SKM-1 (cell line): Measurements from ENCODE around the gene HOXD10.
A peak's percentile ranks its signal among the peaks of the same experiment; 100 is the strongest.

Source experiments
- DNase-seq: peaks from one replicate; lab custom pipeline; 2025; ENCODE audit not compliant: unreplicated experiment; lab: John Stamatoyannopoulos, UW

Gene HOXD10

GRCh38 chr2:176122052-176122682, 5.6 kb downstream of the HOXD10 start:
- DNase-seq = no peak

DNA sequence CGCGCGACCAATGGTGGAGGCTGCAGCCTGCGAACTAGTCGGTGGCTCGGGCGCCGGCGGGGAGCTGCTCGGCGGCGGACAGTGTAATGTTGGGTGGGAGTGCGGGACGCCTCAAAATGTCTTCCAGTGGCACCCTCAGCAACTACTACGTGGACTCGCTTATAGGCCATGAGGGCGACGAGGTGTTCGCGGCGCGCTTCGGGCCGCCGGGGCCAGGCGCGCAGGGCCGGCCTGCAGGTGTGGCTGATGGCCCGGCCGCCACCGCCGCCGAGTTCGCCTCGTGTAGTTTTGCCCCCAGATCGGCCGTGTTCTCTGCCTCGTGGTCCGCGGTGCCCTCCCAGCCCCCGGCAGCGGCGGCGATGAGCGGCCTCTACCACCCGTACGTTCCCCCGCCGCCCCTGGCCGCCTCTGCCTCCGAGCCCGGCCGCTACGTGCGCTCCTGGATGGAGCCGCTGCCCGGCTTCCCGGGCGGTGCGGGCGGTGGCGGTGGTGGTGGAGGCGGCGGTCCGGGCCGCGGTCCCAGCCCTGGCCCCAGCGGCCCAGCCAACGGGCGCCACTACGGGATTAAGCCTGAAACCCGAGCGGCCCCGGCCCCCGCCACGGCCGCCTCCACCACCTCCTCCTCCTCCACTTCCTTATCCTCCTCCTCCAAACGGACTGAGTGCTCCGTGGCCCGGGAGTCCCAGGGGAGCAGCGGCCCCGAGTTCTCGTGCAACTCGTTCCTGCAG, 6.3 kb downstream of the HOXD10 start, which contains the start of gene HOXD9:
TSS of gene HOXD9 (plus strand) at position 37 of the 728 bp plus-strand sequence. CDS start at position 87, 50 bp downstream.
- no peak for DNase-seq

GRCh38 chr2:176123411-176124109, 7.0 kb downstream of the HOXD10 start:
- DNase-seq = no peak

GRCh38 chr2:176124110-176124946, 7.8 kb downstream of the HOXD10 start:
- no peak for DNase-seq

DNA sequence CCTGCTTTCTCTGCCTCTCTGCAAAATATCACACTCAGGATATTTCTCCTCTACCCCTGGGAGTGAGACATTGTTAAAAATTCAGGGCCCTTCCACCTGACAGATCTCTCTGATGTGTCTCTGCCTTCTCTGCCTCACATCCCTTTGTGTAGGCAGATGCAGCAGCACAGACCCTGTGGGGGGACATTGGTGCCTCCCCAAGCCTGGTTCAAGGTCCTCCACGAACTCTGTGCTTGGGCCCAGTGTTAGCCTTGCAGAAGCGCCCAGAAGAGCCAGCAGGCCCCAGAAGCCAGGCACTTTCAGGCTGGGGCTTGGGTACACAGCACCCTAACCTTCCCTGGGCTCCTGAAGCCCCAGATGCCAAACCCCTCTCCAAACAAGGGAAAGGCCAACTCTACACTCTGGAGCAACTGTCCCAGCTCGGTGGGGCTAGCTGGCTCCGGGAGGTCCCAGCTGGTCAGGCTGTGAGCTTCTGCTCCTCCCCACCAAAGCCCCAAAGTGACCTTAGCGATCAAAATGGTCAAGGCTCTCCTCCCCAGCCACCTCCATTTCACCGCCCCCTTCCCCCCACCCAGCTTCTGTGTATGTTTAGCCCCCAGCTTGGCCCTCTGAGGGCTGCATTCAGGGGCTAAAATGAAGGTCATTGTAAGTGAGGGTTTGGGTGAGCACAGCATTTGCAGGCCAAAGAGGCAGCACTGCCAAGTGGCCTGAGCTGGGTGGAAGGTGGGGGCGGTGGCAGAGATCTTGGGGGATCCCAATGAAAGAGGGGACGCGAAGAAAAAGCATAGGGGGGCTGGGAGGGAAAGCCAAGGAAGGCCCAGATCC, 8.6 kb downstream of the HOXD10 start:
- no peak for DNase-seq

GRCh38 chr2:176125772-176126054, 9.1 kb downstream of the HOXD10 start:
- no peak for DNase-seq

DNA sequence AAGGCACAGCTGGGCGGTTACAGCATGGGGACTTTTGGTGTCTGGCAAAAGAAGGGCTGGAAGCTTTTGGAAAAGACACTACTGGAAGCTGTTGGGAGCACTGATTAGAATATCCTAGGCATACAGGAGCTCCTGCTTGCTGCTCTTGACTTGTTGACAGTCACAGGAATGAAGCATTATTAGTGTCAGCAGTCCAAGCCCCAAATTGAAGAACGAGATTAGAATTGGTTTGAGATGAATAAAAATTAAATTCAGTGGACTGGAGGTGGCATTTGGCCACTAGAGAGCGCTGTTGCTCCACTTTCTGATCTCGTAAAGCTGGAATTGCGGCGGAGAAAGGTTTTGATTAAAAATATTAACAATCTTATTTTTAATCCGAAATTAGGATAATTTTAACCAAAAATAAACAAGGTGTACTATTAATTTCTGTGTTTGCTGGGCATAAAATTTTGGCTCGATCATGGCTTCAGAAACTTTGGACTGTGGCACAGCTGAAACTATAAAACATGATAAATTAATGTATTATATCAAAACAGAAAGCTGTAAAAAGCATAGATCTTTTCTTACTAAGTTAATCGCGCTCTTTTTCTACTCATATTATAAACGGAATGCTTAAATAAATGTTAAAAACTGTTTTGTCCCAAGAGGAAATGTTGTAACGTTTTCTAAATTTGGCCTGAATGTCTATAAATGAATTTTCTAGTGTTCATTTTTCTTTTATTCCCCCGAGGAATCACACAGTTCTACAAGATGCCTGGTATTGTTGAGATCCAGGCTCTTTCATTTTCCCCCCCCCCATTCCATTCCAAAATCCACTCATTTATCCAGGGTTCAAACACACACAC, 10.6 kb downstream of the HOXD10 start:
- DNase-seq = peak; percentile 42

- DNase-seq = no peak
Measured at GRCh38 chr2:176127774-176128072, 11.1 kb downstream of the HOXD10 start.

- no peak for DNase-seq
Measured at GRCh38 chr2:176128172-176128981, 11.8 kb downstream of the HOXD10 start.

- no peak for DNase-seq
Measured at GRCh38 chr2:176128982-176129796, 12.6 kb downstream of the HOXD10 start, which contains the start of gene HOXD8. HOXD8 (plus strand) TSS chr2:176129705; CDS start chr2:176130367, 662 bp downstream.

DNA sequence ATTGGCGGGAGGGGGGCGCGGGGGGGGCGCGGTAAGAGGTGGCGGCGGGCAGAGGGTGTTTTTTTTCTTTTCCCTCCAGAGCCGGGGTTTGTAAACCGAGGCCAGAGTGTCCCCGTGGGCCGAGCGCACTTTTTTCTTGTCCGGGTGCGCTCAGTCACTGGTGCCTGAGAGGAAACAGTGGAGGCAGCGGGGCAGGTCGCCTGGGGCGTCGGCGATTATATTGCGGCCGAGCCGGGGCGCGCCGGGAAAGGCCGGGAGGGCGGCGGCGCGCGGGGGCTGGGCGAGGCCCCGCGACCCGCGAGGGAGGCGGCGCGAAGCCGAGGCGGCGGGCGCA, 13.2 kb downstream of the HOXD10 start:
- DNase-seq = no peak

GRCh38 chr2:176130147-176130956, 13.8 kb downstream of the HOXD10 start:
- no peak for DNase-seq

DNA sequence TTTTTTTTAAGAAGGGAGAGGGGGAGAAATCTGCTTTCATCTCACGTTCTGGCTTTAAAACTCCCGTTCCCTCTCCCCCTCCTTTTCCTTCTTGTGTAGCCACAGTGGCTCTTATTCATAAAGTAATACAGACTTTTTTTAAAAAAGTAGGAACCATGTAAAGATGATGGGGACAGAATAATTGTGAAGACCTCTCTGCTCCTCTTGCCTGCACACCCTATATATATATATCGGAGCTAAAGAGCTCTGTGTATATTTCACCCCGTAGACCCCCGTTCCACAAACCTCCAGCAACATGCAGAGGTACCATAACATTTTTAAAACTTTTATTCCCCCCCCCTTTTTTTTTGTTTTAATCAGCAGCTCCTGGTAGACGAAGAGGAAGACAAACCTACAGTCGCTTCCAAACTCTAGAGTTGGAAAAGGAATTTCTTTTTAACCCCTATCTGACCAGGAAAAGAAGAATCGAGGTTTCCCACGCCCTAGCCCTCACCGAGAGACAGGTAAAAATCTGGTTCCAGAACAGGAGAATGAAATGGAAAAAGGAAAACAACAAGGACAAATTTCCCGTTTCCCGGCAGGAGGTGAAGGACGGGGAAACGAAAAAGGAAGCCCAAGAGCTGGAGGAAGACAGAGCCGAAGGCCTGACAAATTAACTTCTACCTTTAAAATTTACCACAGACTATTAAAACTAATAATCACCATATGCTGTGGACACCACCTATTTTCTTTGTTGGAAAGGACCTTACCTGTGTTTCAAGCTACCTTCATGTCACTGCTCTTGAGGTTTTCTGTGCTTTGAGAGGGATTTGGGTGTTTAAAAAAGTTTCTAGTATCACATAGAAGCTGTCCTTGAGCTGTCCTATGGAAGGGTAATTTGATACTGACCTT, 14.6 kb downstream of the HOXD10 start:
- no peak for DNase-seq

DNA sequence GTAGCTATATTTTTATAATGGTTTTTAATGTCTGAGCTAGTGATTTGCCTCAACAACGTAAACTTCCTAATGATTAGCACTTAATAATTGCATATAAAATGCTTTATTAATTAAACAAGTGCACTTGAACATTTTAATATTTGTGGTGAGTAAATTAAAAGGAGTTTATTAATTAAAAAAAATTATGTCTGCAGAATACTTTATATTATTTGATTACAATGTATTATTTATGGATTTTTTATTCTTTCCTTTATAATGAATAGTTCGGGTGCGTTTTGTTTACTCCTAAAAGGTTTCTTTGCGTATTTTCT, 15.2 kb downstream of the HOXD10 start:
- DNase-seq = no peak

DNA sequence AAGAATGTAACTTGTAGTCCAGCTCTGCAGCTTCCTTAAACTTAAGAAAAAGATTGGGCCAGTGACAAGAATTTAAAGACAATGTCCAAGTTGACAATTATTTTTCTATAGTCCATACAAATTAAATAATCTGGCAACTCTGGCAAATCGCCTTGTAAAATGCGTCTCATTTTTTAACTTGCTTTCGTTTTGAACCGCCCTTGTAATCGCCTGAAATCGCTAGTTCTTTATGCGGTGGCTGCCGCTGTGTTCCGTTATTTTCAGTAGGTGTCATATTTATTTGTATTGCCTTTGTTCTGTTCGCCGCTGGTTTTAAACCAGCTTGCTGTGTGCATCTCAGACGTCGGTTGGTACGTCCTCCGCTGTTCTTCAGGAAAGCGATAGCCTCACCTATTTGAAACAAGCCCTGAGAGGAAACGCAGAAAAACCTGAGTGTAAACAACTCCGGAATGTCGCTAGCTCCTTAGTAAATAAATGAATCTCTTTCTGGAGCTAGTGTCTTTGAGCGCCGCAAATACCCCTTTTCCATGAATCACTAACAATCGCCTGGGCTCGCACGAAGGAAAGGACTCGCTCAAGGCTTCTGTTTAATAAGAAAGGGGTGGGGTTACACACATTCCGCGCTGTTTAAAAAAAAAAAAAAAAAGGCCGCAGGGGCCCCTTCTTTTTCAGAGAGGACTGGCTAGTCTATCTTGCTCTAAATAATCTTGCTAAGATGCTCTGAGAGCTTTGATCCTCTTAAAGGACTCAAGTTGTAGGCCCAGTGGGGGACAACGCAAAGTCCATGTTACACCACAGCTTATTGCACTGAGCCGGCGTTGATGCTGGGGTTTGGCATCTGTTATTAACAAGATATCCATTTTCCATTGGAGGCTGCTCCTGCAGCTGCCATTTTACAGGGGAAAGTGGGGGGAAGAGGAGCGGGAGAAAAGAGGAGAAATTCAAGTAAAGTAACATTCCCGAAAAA, 15.9 kb downstream of the HOXD10 start:
- no peak for DNase-seq
